ENCODE measurements around the gene SURF2. TPM values are rescaled to one million over a fixed set of nuclear protein-coding genes. Genes with fewer than 3 reads are reported as not detected.

Gene SURF2
- total and polyA plus RNA-seq, 9 of the 15 experiments (the other 6 are each of a cell fraction or from before 2014, with no cell fraction given), result 5.5 to 82.5 (median 21.3) TPM

- TF ChIP-seq ZFP91 (CRISPR knock-in tag; IDR thresholded peaks at IDR 0.05) (no peak), MLLT1 (IDR thresholded peaks at IDR 0.05) (peak; percentile 27 to 39; a peak in 1 of 4 replicates), TAF9B (IDR thresholded peaks at IDR 0.05; ENCODE audit: partially characterized antibody) (no peak), ETS1 (conservative IDR thresholded peaks at IDR 0.05; ENCODE audit: control insufficient read depth, low read depth, low read length) (peak; percentile 60; the same call in 1 of the 2 replicates), CCNT2 (IDR thresholded peaks at IDR 0.05; ENCODE audit: borderline replicate concordance, extremely low read depth, insufficient read length, low read depth, low read length) (peak; percentile 48), CTCF (IDR thresholded peaks at IDR 0.05 in 2 of 3, conservative IDR thresholded peaks at IDR 0.05 in 1 of 3; ENCODE audit: insufficient read depth in 2 of 3, low read depth in 1 of 3, low read length in 3 of 3) (peak in 2 of 3 experiments; percentile 21 to 43; a peak in 3 of 6 replicates), GTF3C2 (IDR thresholded peaks at IDR 0.05; ENCODE audit: borderline replicate concordance, extremely low read depth, insufficient read length) (no peak), NCOR1 (IDR thresholded peaks at IDR 0.05) (0 out of 2 replicates have a peak, but pooled peaks have one; percentile 24), TRIM25 (IDR thresholded peaks at IDR 0.05; ENCODE audit: borderline replicate concordance) (no peak), EZH2 (IDR thresholded peaks at IDR 0.05; ENCODE audit: borderline replicate concordance, low read depth, low read length) (no peak), SPI1 (IDR thresholded peaks at IDR 0.05; ENCODE audit: borderline replicate concordance, low read depth, low read length) (no peak), SETDB1 (IDR thresholded peaks at IDR 0.05; ENCODE audit: low read length) (no peak), RBM15 (IDR thresholded peaks at IDR 0.05; ENCODE audit: insufficient read depth, low read length) (no peak)
Observed at GRCh38 chr9:133356391-133357091, at the start of gene SURF2, which contains the start of gene SURF1 (continued).
